ENCODE data around the gene FARS2.

FARS2 gene

GRCh38 chr6:5361396-5361795, 100.1 kb downstream of the FARS2 start:
- H3K27ac ChIP-seq (ENCODE audit: insufficient read depth in 1 of 2, low read depth in 1 of 2, low read length in 2 of 2, poor library complexity in 1 of 2, severe bottlenecking in 2 of 2), result no peak overlapping the region
- ChIA-PET CTCF (no interaction called here), POLR2A (no interaction called here)
- no peaks in the 10 kb centered on the region for H3K27me3 ChIP-seq (replicated peaks in 2 of 5; ENCODE audit: control insufficient read depth in 4 of 5, insufficient read depth in 5 of 5, low read length in 4 of 5)
- DNase-seq, result no peak
- no peaks in the 10 kb centered on the region for H3K9me3 ChIP-seq (ENCODE audit: control extremely low read depth in 1 of 5, control insufficient read depth in 4 of 5, insufficient read depth in 2 of 5, low read depth in 1 of 5, low read length in 4 of 5)
- peaks cover 0 to 2% (median 0%) of the 10 kb centered on the region in 4 experiments for H3K4me1 ChIP-seq (ENCODE audit: control extremely low read depth in 1 of 4, control insufficient read depth in 4 of 4, insufficient read depth in 4 of 4, low read length in 3 of 4)
- WGBS (ENCODE audit: insufficient coverage), result 95% methylated on average over 2 of the region's 2 CpGs
- H3K4me3 ChIP-seq (ENCODE audit: control insufficient read depth in 1 of 7, extremely low read depth in 1 of 7, insufficient read depth in 4 of 7, low read depth in 2 of 7, low read length in 6 of 7), result no peak overlapping the region
- peaks cover 0 to 2% (median 0%) of the 10 kb centered on the region in 4 experiments for H3K36me3 ChIP-seq (ENCODE audit: control insufficient read depth in 4 of 4, insufficient read depth in 4 of 4, low read length in 3 of 4)

- CTCF ChIA-PET, result no interaction called here
Measured at GRCh38 chr6:5365436-5366195, 104.3 kb downstream of the FARS2 start.

GRCh38 chr6:5366941-5367340, 105.6 kb downstream of the FARS2 start:
- Histone ChIP-seq H3K4me3 (ENCODE audit: control insufficient read depth in 1 of 7, extremely low read depth in 1 of 7, insufficient read depth in 4 of 7, low read depth in 2 of 7, low read length in 6 of 7) (no peak overlapping the region), H3K27ac (ENCODE audit: insufficient read depth in 1 of 2, low read depth in 1 of 2, low read length in 2 of 2, poor library complexity in 1 of 2, severe bottlenecking in 2 of 2) (no peak overlapping the region), H3K4me1 (ENCODE audit: control extremely low read depth in 1 of 4, control insufficient read depth in 4 of 4, insufficient read depth in 4 of 4, low read length in 3 of 4) (peaks cover 0 to 2% (median 0%) of the 10 kb centered on the region in 4 experiments), H3K36me3 (ENCODE audit: control insufficient read depth in 4 of 4, insufficient read depth in 4 of 4, low read length in 3 of 4) (peaks cover 0 to 8% (median 3%) of the 10 kb centered on the region in 4 experiments), H3K9me3 (ENCODE audit: control extremely low read depth in 1 of 5, control insufficient read depth in 4 of 5, insufficient read depth in 2 of 5, low read depth in 1 of 5, low read length in 4 of 5) (no peaks in the 10 kb centered on the region), H3K27me3 (replicated peaks in 2 of 5; ENCODE audit: control insufficient read depth in 4 of 5, insufficient read depth in 5 of 5, low read length in 4 of 5) (no peaks in the 10 kb centered on the region)
- DNase-seq, result no peak
- CTCF ChIA-PET, result no interaction called here
- no CpG with 5 or more reads among the region's 3 CpGs for WGBS (ENCODE audit: insufficient coverage)
- POLR2A ChIA-PET, result no interaction called here

More at GRCh38 chr6:5365436-5366195, 104.3 kb downstream of the FARS2 start:
- peaks cover 0 to 8% (median 3%) of the 10 kb centered on the region in 4 experiments for H3K36me3 ChIP-seq (ENCODE audit: control insufficient read depth in 4 of 4, insufficient read depth in 4 of 4, low read length in 3 of 4)
- no peaks in the 10 kb centered on the region for H3K27me3 ChIP-seq (replicated peaks in 2 of 5; ENCODE audit: control insufficient read depth in 4 of 5, insufficient read depth in 5 of 5, low read length in 4 of 5)
- no peaks in the 10 kb centered on the region for H3K9me3 ChIP-seq (ENCODE audit: control extremely low read depth in 1 of 5, control insufficient read depth in 4 of 5, insufficient read depth in 2 of 5, low read depth in 1 of 5, low read length in 4 of 5)
- peak in 1 of 3 donors; percentile 5 for DNase-seq
- H3K27ac ChIP-seq (ENCODE audit: insufficient read depth in 1 of 2, low read depth in 1 of 2, low read length in 2 of 2, poor library complexity in 1 of 2, severe bottlenecking in 2 of 2), result no peak overlapping the region
- POLR2A ChIA-PET, result no interaction called here
- peaks cover 0 to 2% (median 0%) of the 10 kb centered on the region in 4 experiments for H3K4me1 ChIP-seq (ENCODE audit: control extremely low read depth in 1 of 4, control insufficient read depth in 4 of 4, insufficient read depth in 4 of 4, low read length in 3 of 4)
- no peak overlapping the region for H3K4me3 ChIP-seq (ENCODE audit: control insufficient read depth in 1 of 7, extremely low read depth in 1 of 7, insufficient read depth in 4 of 7, low read depth in 2 of 7, low read length in 6 of 7)
- WGBS (ENCODE audit: insufficient coverage), result 96% methylated on average over 3 of the region's 4 CpGs

- Histone ChIP-seq H3K27ac (ENCODE audit: insufficient read depth in 1 of 2, low read depth in 1 of 2, low read length in 2 of 2, poor library complexity in 1 of 2, severe bottlenecking in 2 of 2) (no peak overlapping the region), H3K4me1 (ENCODE audit: control extremely low read depth in 1 of 4, control insufficient read depth in 4 of 4, insufficient read depth in 4 of 4, low read length in 3 of 4) (peaks cover 0 to 2% (median 0%) of the 10 kb centered on the region in 4 experiments), H3K36me3 (ENCODE audit: control insufficient read depth in 4 of 4, insufficient read depth in 4 of 4, low read length in 3 of 4) (peaks cover 0 to 8% (median 3%) of the 10 kb centered on the region in 4 experiments), H3K4me3 (ENCODE audit: control insufficient read depth in 1 of 7, extremely low read depth in 1 of 7, insufficient read depth in 4 of 7, low read depth in 2 of 7, low read length in 6 of 7) (no peak overlapping the region), H3K27me3 (replicated peaks in 2 of 5; ENCODE audit: control insufficient read depth in 4 of 5, insufficient read depth in 5 of 5, low read length in 4 of 5) (no peaks in the 10 kb centered on the region), H3K9me3 (ENCODE audit: control extremely low read depth in 1 of 5, control insufficient read depth in 4 of 5, insufficient read depth in 2 of 5, low read depth in 1 of 5, low read length in 4 of 5) (no peaks in the 10 kb centered on the region)
- 94% methylated on average over 2 of the region's 2 CpGs for WGBS (ENCODE audit: insufficient coverage)
- DNase-seq, result no peak
- CTCF ChIA-PET, result no interaction called here
- POLR2A ChIA-PET, result no interaction called here
Measured at GRCh38 chr6:5367510-5367909, 106.2 kb downstream of the FARS2 start.

- Histone ChIP-seq H3K9me3 (ENCODE audit: control extremely low read depth in 1 of 5, control insufficient read depth in 4 of 5, insufficient read depth in 2 of 5, low read depth in 1 of 5, low read length in 4 of 5) (no peaks in the 10 kb centered on the region), H3K27me3 (replicated peaks in 2 of 5; ENCODE audit: control insufficient read depth in 4 of 5, insufficient read depth in 5 of 5, low read length in 4 of 5) (no peaks in the 10 kb centered on the region), H3K4me3 (ENCODE audit: control insufficient read depth in 1 of 7, extremely low read depth in 1 of 7, insufficient read depth in 4 of 7, low read depth in 2 of 7, low read length in 6 of 7) (no peak overlapping the region), H3K36me3 (ENCODE audit: control insufficient read depth in 4 of 4, insufficient read depth in 4 of 4, low read length in 3 of 4) (peaks cover 0 to 8% (median 4%) of the 10 kb centered on the region in 4 experiments), H3K27ac (ENCODE audit: insufficient read depth in 1 of 2, low read depth in 1 of 2, low read length in 2 of 2, poor library complexity in 1 of 2, severe bottlenecking in 2 of 2) (no peak overlapping the region), H3K4me1 (ENCODE audit: control extremely low read depth in 1 of 4, control insufficient read depth in 4 of 4, insufficient read depth in 4 of 4, low read length in 3 of 4) (no peaks in the 10 kb centered on the region)
- POLR2A ChIA-PET, result no interaction called here
- no peak for DNase-seq
- CTCF ChIA-PET, result no interaction called here
- WGBS (ENCODE audit: insufficient coverage), result 100% methylated on average over 2 of the region's 2 CpGs
Measured at GRCh38 chr6:5373430-5373829, 112.1 kb downstream of the FARS2 start.

- Histone ChIP-seq H3K4me1 (ENCODE audit: control extremely low read depth in 1 of 4, control insufficient read depth in 4 of 4, insufficient read depth in 4 of 4, low read length in 3 of 4) (no peaks in the 10 kb centered on the region), H3K36me3 (ENCODE audit: control insufficient read depth in 4 of 4, insufficient read depth in 4 of 4, low read length in 3 of 4) (no peaks in the 10 kb centered on the region), H3K27ac (ENCODE audit: insufficient read depth in 1 of 2, low read depth in 1 of 2, low read length in 2 of 2, poor library complexity in 1 of 2, severe bottlenecking in 2 of 2) (no peak overlapping the region), H3K9me3 (ENCODE audit: control extremely low read depth in 1 of 5, control insufficient read depth in 4 of 5, insufficient read depth in 2 of 5, low read depth in 1 of 5, low read length in 4 of 5) (peaks cover 0 to 3% (median 0%) of the 10 kb centered on the region in 5 experiments), H3K27me3 (replicated peaks in 2 of 5; ENCODE audit: control insufficient read depth in 4 of 5, insufficient read depth in 5 of 5, low read length in 4 of 5) (no peaks in the 10 kb centered on the region), H3K4me3 (ENCODE audit: control insufficient read depth in 1 of 7, extremely low read depth in 1 of 7, insufficient read depth in 4 of 7, low read depth in 2 of 7, low read length in 6 of 7) (no peak overlapping the region)
- ChIA-PET POLR2A (no interaction called here), CTCF (interaction anchor here (1.3 to 2.4 kb wide), 4 partner anchors 24 to 235 kb away, joined by 4 to 10 read pairs (median 8); no protein-coding TSS in a partner anchor)
- WGBS (ENCODE audit: insufficient coverage), result 74% methylated on average over 5 of the region's 6 CpGs
- no peak for DNase-seq
Measured at GRCh38 chr6:5378331-5378730, 117.0 kb downstream of the FARS2 start.

GRCh38 chr6:5379647-5380242, 118.4 kb downstream of the FARS2 start:
- ChIA-PET CTCF (interaction anchor here (0.6 to 2.4 kb wide), 9 partner anchors 9 to 521 kb away, joined by 3 to 10 read pairs (median 5); no protein-coding TSS in a partner anchor), POLR2A (no interaction called here)
- peak; percentile 14 to 49 (median 48) for DNase-seq
- 69% methylated on average over 2 of the region's 3 CpGs for WGBS (ENCODE audit: insufficient coverage)
- H3K4me3 ChIP-seq (ENCODE audit: control insufficient read depth in 1 of 7, extremely low read depth in 1 of 7, insufficient read depth in 4 of 7, low read depth in 2 of 7, low read length in 6 of 7), result no peak overlapping the region
- H3K27ac ChIP-seq (ENCODE audit: insufficient read depth in 1 of 2, low read depth in 1 of 2, low read length in 2 of 2, poor library complexity in 1 of 2, severe bottlenecking in 2 of 2), result no peak overlapping the region
- H3K36me3 ChIP-seq (ENCODE audit: control insufficient read depth in 4 of 4, insufficient read depth in 4 of 4, low read length in 3 of 4), result no peaks in the 10 kb centered on the region
- no peaks in the 10 kb centered on the region for H3K27me3 ChIP-seq (replicated peaks in 2 of 5; ENCODE audit: control insufficient read depth in 4 of 5, insufficient read depth in 5 of 5, low read length in 4 of 5)
- peaks cover 0 to 3% (median 0%) of the 10 kb centered on the region in 5 experiments for H3K9me3 ChIP-seq (ENCODE audit: control extremely low read depth in 1 of 5, control insufficient read depth in 4 of 5, insufficient read depth in 2 of 5, low read depth in 1 of 5, low read length in 4 of 5)
- H3K4me1 ChIP-seq (ENCODE audit: control extremely low read depth in 1 of 4, control insufficient read depth in 4 of 4, insufficient read depth in 4 of 4, low read length in 3 of 4), result no peaks in the 10 kb centered on the region
